Fibroblast of upper back skin (primary cell): Measurements from ENCODE around the gene PPM1D.

Experiments
- DNase-seq: peaks from one replicate; pipeline ENCODE4 v3.0.0-alpha.2; 2013

The PPM1D gene

GRCh38 chr17:60676758-60677307 is 76.8 kb downstream of the PPM1D start:
- no peak for DNase-seq

GRCh38 chr17:60677308-60678117 is 77.5 kb downstream of the PPM1D start, which contains the start of gene BCAS3:
TSS of gene BCAS3 (plus strand) at chr17:60677851.
- peak; percentile 99 for DNase-seq

GRCh38 chr17:60678118-60678444 is 78.1 kb downstream of the PPM1D start:
- no peak for DNase-seq

- DNase-seq = no peak
Measured at GRCh38 chr17:60679287-60679686, 79.3 kb downstream of the PPM1D start.

GRCh38 chr17:60680754-60681153 is 80.8 kb downstream of the PPM1D start:
- DNase-seq = no peak

- DNase-seq = no peak
Measured at GRCh38 chr17:60685437-60685836, 85.4 kb downstream of the PPM1D start.

GRCh38 chr17:60695960-60696359 is 96.0 kb downstream of the PPM1D start:
- DNase-seq = peak; percentile 15

GRCh38 chr17:60699090-60699489 is 99.1 kb downstream of the PPM1D start:
- DNase-seq = no peak

- no peak for DNase-seq
Measured at GRCh38 chr17:60704170-60704569, 104.2 kb downstream of the PPM1D start.

- no peak for DNase-seq
Measured at GRCh38 chr17:60712675-60713074, 112.7 kb downstream of the PPM1D start.

- no peak for DNase-seq
Measured at GRCh38 chr17:60713608-60714007, 113.6 kb downstream of the PPM1D start.
